H9 (cell line): Measurements from ENCODE around the gene POLG2. TPM values are rescaled to one million over a fixed set of nuclear protein-coding genes. Genes with fewer than 3 reads are reported as not detected.

Source experiments
- DNase-seq: peaks from one replicate; pipeline ENCODE4 v3.0.0-alpha.2; 2017
- H2AFZ ChIP-seq: one replicate; pipeline ENCODE4 v1.6.1; 2013; ENCODE audit warnings: mild to moderate bottlenecking, low read length, control low read depth, moderate library complexity
- H2AK5ac ChIP-seq: 2 replicates; pipeline ENCODE4 v1.6.1; 2013; ENCODE audit warnings: low read length, control low read depth, mixed read lengths; ENCODE audit not compliant: insufficient read length
- H2BK120ac ChIP-seq: one replicate; pipeline ENCODE4 v1.6.1; 2013; ENCODE audit warnings: low read depth, mild to moderate bottlenecking, low read length, control low read depth, inconsistent platforms; ENCODE audit not compliant: poor library complexity, severe bottlenecking
- H2BK12ac ChIP-seq: 2 replicates; pipeline ENCODE4 v1.6.1; 2013; ENCODE audit warnings: low read length, control low read depth, mixed read lengths, low read depth; ENCODE audit not compliant: insufficient read length
- H2BK15ac ChIP-seq: 2 replicates; pipeline ENCODE4 v1.6.1; 2013; ENCODE audit warnings: low read depth, low read length, control low read depth
- H2BK20ac ChIP-seq: one replicate; pipeline ENCODE4 v1.6.1; 2013; ENCODE audit warnings: low read depth, mild to moderate bottlenecking, low read length, control low read depth, inconsistent platforms; ENCODE audit not compliant: poor library complexity, severe bottlenecking
- H2BK5ac ChIP-seq: 2 replicates; pipeline ENCODE4 v1.6.1; 2013; ENCODE audit warnings: low read length, control low read depth, mixed read lengths; ENCODE audit not compliant: insufficient read length
- H3K14ac ChIP-seq: 2 replicates; pipeline ENCODE4 v1.6.1; 2013; ENCODE audit warnings: low read length, control low read depth; ENCODE audit not compliant: insufficient read depth
- H3K18ac ChIP-seq: 2 replicates; pipeline ENCODE4 v1.6.1; 2013; ENCODE audit warnings: low read depth, mild to moderate bottlenecking, mixed read lengths, low read length, control low read depth; ENCODE audit not compliant: insufficient read length
- H3K23ac ChIP-seq: 2 replicates; pipeline ENCODE4 v1.6.1; 2013; ENCODE audit warnings: low read length, control low read depth, mixed read lengths, low read depth; ENCODE audit not compliant: insufficient read length
- H3K23me2 ChIP-seq: 2 replicates; pipeline ENCODE4 v1.6.1; 2013; ENCODE audit warnings: low read depth, mild to moderate bottlenecking, mixed read lengths, low read length, control low read depth; ENCODE audit not compliant: insufficient read length, poor library complexity, severe bottlenecking
- H3K27ac ChIP-seq: 2 replicates; pipeline ENCODE4 v1.5.1; 2013; ENCODE audit warnings: low read length, control low read depth, mixed read lengths, low read depth; ENCODE audit not compliant: insufficient read length
- H3K27me3 ChIP-seq: 2 replicates; pipeline ENCODE4 v1.6.1; 2013; ENCODE audit warnings: low read length, control low read depth, inconsistent platforms; ENCODE audit not compliant: insufficient read depth
- H3K4ac ChIP-seq: 2 replicates; pipeline ENCODE4 v1.6.1; 2013; ENCODE audit warnings: low read depth, mild to moderate bottlenecking, control low read depth, inconsistent platforms, low read length, moderate library complexity
- H3K4me1 ChIP-seq: 2 replicates; pipeline ENCODE4 v1.6.1; 2013; ENCODE audit warnings: low read length, control low read depth, inconsistent platforms; ENCODE audit not compliant: insufficient read depth
- H3K4me2 ChIP-seq: 2 replicates; pipeline ENCODE4 v1.6.1; 2013; ENCODE audit warnings: low read length, control low read depth, mixed read lengths; ENCODE audit not compliant: insufficient read length, insufficient read depth
- H3K56ac ChIP-seq: 2 replicates; pipeline ENCODE4 v1.6.1; 2013; ENCODE audit warnings: low read depth, mild to moderate bottlenecking, mixed read lengths, low read length, control low read depth; ENCODE audit not compliant: insufficient read length
- H3K79me1 ChIP-seq: 2 replicates; pipeline ENCODE4 v1.6.1; 2013; ENCODE audit warnings: low read depth, mild to moderate bottlenecking, moderate library complexity, low read length, control low read depth, inconsistent platforms; ENCODE audit not compliant: insufficient read depth, poor library complexity, severe bottlenecking
- H3K79me2 ChIP-seq: 2 replicates; pipeline ENCODE4 v1.6.1; 2013; ENCODE audit warnings: low read length, control low read depth, inconsistent platforms; ENCODE audit not compliant: insufficient read depth
- H3K9ac ChIP-seq: 2 replicates; pipeline ENCODE4 v1.6.1; 2013; ENCODE audit warnings: low read length, control low read depth, mixed read lengths; ENCODE audit not compliant: insufficient read length; ENCODE audit errors: extremely low read depth
- H3K9me3 ChIP-seq: one replicate; pipeline ENCODE4 v1.6.1; 2013; ENCODE audit warnings: low read depth, low read length, inconsistent platforms; ENCODE audit not compliant: control insufficient read depth
- H3T11ph ChIP-seq: one replicate; pipeline ENCODE4 v1.6.1; 2013; ENCODE audit warnings: mild to moderate bottlenecking, low read length, control low read depth, inconsistent platforms
- H4K20me1 ChIP-seq: one replicate; pipeline ENCODE4 v1.6.1; 2013; ENCODE audit not compliant: control insufficient read depth, insufficient read length, insufficient read depth
- H4K5ac ChIP-seq: 2 replicates; pipeline ENCODE4 v1.6.1; 2013; ENCODE audit warnings: low read depth, mild to moderate bottlenecking, mixed read lengths, low read length, control low read depth; ENCODE audit not compliant: insufficient read length
- H4K8ac ChIP-seq: replicated peaks from 2 replicates; pipeline ENCODE4 v1.6.1; 2013; ENCODE audit warnings: low read length, control low read depth, mixed read lengths, low read depth; ENCODE audit not compliant: insufficient read length
- H4K91ac ChIP-seq: 2 replicates; pipeline ENCODE4 v1.6.1; 2013; ENCODE audit warnings: low read depth, mild to moderate bottlenecking, moderate library complexity, mixed read lengths, low read length, control low read depth; ENCODE audit not compliant: insufficient read length
- H3K27ac Mint-ChIP-seq, 3 experiments: 2 replicates in 2 of 3; 3 replicates in 1 of 3; pipeline ENCODE4 v1.8.0; 2020 to 2021; ENCODE audit warnings: mixed read lengths in 3 of 3, mild to moderate bottlenecking in 1 of 3, moderate library complexity in 1 of 3
- H3K27me3 Mint-ChIP-seq: 2 replicates; pipeline ENCODE4 v1.8.0; 2021; ENCODE audit warnings: low read depth, mild to moderate bottlenecking, moderate library complexity, mixed read lengths
- H3K36me3 Mint-ChIP-seq, 3 experiments: 2 replicates in 2 of 3; 3 replicates in 1 of 3; pipeline ENCODE4 v1.8.0; 2020 to 2021; ENCODE audit warnings: low read depth in 3 of 3, mixed read lengths in 3 of 3; ENCODE audit not compliant: insufficient read depth in 1 of 3
- H3K4me1 Mint-ChIP-seq, 2 experiments: 2 replicates each; pipeline ENCODE4 v1.8.0; 2020; ENCODE audit warnings: mixed read lengths in 2 of 2
- H3K4me3 Mint-ChIP-seq, 2 experiments: 2 replicates in 1 of 2; 3 replicates in 1 of 2; pipeline ENCODE4 v1.8.0; 2020 to 2021; ENCODE audit warnings: mild to moderate bottlenecking in 2 of 2, mixed read lengths in 2 of 2, moderate library complexity in 1 of 2
- H3K9me3 Mint-ChIP-seq, 2 experiments: 2 replicates in 1 of 2; 3 replicates in 1 of 2; pipeline ENCODE4 v1.8.0; 2020; ENCODE audit warnings: mild to moderate bottlenecking in 2 of 2, mixed read lengths in 2 of 2, moderate library complexity in 1 of 2
- WGBS: extraction: QIAGEN DNeasy Blood & Tissue Kit; methylation state at CpG from one replicate; pipeline ENCODE4 v1.1.7; 2013; ENCODE audit warnings: missing lambda C conversion rate, low lambda C conversion rate, mixed read lengths; ENCODE audit not compliant: insufficient read length; ENCODE audit errors: extremely low coverage; 5-methylcytosine and 5-hydroxymethylcytosine counted together
- total RNA-seq: library from RNA; stranded (reverse); gene quantifications from 2 replicates; pipeline ENCODE4 v1.2.1, GENCODE V29; 2021
- TF ChIP-seq, protein P1 (sequence below): fragments of 200-600 bp; sonication (generic); conservative IDR thresholded peaks from 3 replicates; pipeline ENCODE4 v1.8.0; 2021; ENCODE audit warnings: antibody characterized with exemption, mild to moderate bottlenecking

Gene POLG2
- total RNA-seq, 1 experiment from 2014 or later, result 35.5 TPM

DNA sequence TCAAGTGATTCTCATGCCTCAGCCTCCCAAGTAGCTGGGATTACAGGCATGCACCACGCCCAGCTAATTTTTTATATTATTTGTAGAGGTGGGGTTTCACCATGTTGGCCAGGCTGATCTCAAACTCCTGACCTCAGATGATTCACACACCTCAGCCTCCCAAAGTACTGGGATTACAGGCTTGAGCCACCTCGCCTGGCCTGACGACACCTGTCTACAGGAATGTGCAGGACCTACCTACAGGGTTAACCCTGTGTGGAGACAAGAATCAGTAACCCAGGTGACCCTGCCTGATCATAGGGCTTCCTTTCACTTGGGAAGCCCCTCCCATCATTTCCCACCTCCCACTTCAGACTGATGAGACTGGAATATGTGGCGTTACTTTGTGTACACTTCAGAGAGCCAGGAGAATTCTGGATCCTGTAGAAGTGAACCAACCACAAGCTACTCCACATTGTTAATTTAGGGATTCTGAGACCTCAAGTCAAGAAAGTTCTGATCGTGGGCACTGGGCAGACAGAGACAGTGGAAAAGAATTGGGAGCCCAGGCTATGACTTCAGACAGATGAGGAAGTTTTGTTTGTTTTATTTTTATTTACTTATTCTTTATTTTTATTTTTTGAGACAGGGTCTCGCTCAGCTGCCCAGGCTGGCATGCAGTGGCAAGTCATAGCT, 53.6 kb downstream of the POLG2 start:
- no peak overlapping the region for H4K5ac ChIP-seq
- no peak overlapping the region for H3K4me2 ChIP-seq
- no peak overlapping the region for H4K8ac ChIP-seq
- no peak overlapping the region for H2BK120ac ChIP-seq
- no peak overlapping the region for H3K18ac ChIP-seq
- H3K27me3 ChIP-seq, result no peaks in the 10 kb centered on the region
- no peak overlapping the region for H2AK5ac ChIP-seq
- Mint-ChIP-seq H3K4me3 (no peak overlapping the region), H3K9me3 (peaks cover 20% of the 10 kb centered on the region in 2 experiments), H3K27ac (no peak overlapping the region), H3K36me3 (peaks cover 10 to 19% (median 15%) of the 10 kb centered on the region in 3 experiments), H3K4me1 (no peaks in the 10 kb centered on the region), H3K27me3 (no peaks in the 10 kb centered on the region; the same call in 1 of the 2 replicates)
- H3K23me2 ChIP-seq, result no peaks in the 10 kb centered on the region
- no peak overlapping the region for H2AFZ ChIP-seq
- H3K4ac ChIP-seq, result no peak overlapping the region
- no peak overlapping the region for H4K91ac ChIP-seq
- no peak overlapping the region for H2BK12ac ChIP-seq
- H3T11ph ChIP-seq, result no peak overlapping the region
- no peak overlapping the region for H3K56ac ChIP-seq
- H2BK20ac ChIP-seq, result no peak overlapping the region
- no peaks in the 10 kb centered on the region for H3K79me2 ChIP-seq
- H3K9ac ChIP-seq, result no peak overlapping the region
- no peak overlapping the region for H3K23ac ChIP-seq
- TF ChIP-seq, protein P1, sequence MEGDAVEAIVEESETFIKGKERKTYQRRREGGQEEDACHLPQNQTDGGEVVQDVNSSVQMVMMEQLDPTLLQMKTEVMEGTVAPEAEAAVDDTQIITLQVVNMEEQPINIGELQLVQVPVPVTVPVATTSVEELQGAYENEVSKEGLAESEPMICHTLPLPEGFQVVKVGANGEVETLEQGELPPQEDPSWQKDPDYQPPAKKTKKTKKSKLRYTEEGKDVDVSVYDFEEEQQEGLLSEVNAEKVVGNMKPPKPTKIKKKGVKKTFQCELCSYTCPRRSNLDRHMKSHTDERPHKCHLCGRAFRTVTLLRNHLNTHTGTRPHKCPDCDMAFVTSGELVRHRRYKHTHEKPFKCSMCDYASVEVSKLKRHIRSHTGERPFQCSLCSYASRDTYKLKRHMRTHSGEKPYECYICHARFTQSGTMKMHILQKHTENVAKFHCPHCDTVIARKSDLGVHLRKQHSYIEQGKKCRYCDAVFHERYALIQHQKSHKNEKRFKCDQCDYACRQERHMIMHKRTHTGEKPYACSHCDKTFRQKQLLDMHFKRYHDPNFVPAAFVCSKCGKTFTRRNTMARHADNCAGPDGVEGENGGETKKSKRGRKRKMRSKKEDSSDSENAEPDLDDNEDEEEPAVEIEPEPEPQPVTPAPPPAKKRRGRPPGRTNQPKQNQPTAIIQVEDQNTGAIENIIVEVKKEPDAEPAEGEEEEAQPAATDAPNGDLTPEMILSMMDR, result no peak
- no CpG with 5 or more reads among the region's 6 CpGs for WGBS
- H3K9me3 ChIP-seq, result peaks cover 10% of the 10 kb centered on the region
- no peak overlapping the region for H3K27ac ChIP-seq
- H4K20me1 ChIP-seq, result no peaks in the 10 kb centered on the region
- no peak overlapping the region for H2BK5ac ChIP-seq
- no peaks in the 10 kb centered on the region for H3K4me1 ChIP-seq
- H2BK15ac ChIP-seq, result no peak overlapping the region
- no peaks in the 10 kb centered on the region for H3K79me1 ChIP-seq
- no peak overlapping the region for H3K14ac ChIP-seq
- no peak for DNase-seq
